Heart left ventricle (tissue), 16 donors: ENCODE data around the gene MAPK8IP1. TPM values are rescaled to one million over a fixed set of nuclear protein-coding genes. Genes with fewer than 3 reads are reported as not detected.

Experiments used
- ATAC-seq, 4 donors: fragments of 200-7000 bp; cut with Tn5 transposase; one replicate each; pipeline ENCODE4 v1.9.1; 2020 to 2022; ENCODE audit warnings: moderate library complexity in 4 of 4, mild to moderate bottlenecking in 3 of 4, moderate number of reproducible peaks in 1 of 4
- DNase-seq, 5 donors: peaks; one replicate each; pipeline ENCODE4 v3.0.0-alpha.2; 2020
- H3K27ac ChIP-seq, 12 donors: fragments of 200-600 bp; sonication (generic) in 4 of 12; one replicate each; pipeline versions ENCODE4 v1.5.0 to v1.8.0; 2016 to 2022; ENCODE audit warnings: mild to moderate bottlenecking in 2 of 12
- H3K27me3 ChIP-seq, 9 donors: fragments of 200-600 bp; sonication (generic) in 2 of 9; one replicate each; pipeline versions ENCODE4 v1.5.1 to v1.8.0; 2016 to 2022; ENCODE audit warnings: mild to moderate bottlenecking in 3 of 9
- H3K36me3 ChIP-seq, 9 donors: fragments of 200-600 bp; sonication (generic) in 2 of 9; one replicate each; pipeline versions ENCODE4 v1.5.0 to v1.8.0; 2018 to 2022; ENCODE audit warnings: mild to moderate bottlenecking in 2 of 9
- H3K4me1 ChIP-seq, 12 donors: fragments of 200-600 bp; sonication (generic) in 4 of 12; one replicate each; pipeline versions ENCODE4 v1.5.0 to v1.8.0; 2016 to 2022; ENCODE audit warnings: mild to moderate bottlenecking in 3 of 12
- H3K4me3 ChIP-seq, 12 donors: fragments of 200-600 bp; sonication (generic) in 4 of 12; one replicate each; pipeline versions ENCODE4 v1.5.0 to v1.8.0; 2017 to 2022; ENCODE audit warnings: mild to moderate bottlenecking in 9 of 12, moderate library complexity in 4 of 12
- H3K9me3 ChIP-seq, 12 donors: fragments of 200-600 bp; sonication (generic) in 4 of 12; one replicate each; pipeline versions ENCODE4 v1.5.0 to v1.8.0; 2016 to 2022; ENCODE audit warnings: mild to moderate bottlenecking in 1 of 12
- CTCF ChIP-seq, 12 donors: fragments of 200-600 bp; sonication (generic) in 4 of 12; IDR thresholded peaks; one replicate each; pipeline versions ENCODE4 v1.5.0 to v1.8.0; 2018 to 2022; ENCODE audit warnings: antibody characterized with exemption in 12 of 12, mild to moderate bottlenecking in 5 of 12
- POLR2A ChIP-seq, 2 donors: fragments of 450-650 bp; IDR thresholded peaks; one replicate each; pipeline ENCODE4 v1.6.1; 2017; ENCODE audit warnings: antibody characterized with exemption in 2 of 2, mild to moderate bottlenecking in 2 of 2, moderate library complexity in 2 of 2
- WGBS, 4 donors: extraction: QIAGEN DNeasy Blood & Tissue Kit in 2 of 4; methylation state at CpG; one replicate each; pipeline versions ENCODE4 v1.1.5 to v1.1.7; 2013 to 2018; 5-methylcytosine and 5-hydroxymethylcytosine counted together
- intact Hi-C, 10 donors: fragments of 100-400 bp; cut with DNase I; formaldehyde crosslinking; loops; one replicate each; pipeline versions ENCODE4 v1.11.1 to v1.14.2; 2022
- polyA plus RNA-seq, 2 donors: library from polyadenylated mRNA; stranded (reverse); fragments of 200-250 nt; gene quantifications; one replicate each; pipeline ENCODE4 v1.2.3, GENCODE V29; 2013
- total RNA-seq, 9 donors: library from RNA; depleted of rRNA in 2 of 9; stranded (reverse); fragments of >200 nt in 2 of 9; fragmentation: NEBNext Ultra II Directional in 3 of 9; extraction: Animal tissue kit (Norgen Biotek cat#: 25700) in 3 of 9; gene quantifications; one replicate each; pipeline versions ENCODE4 v1.1.0 to v1.2.4, GENCODE V29; 2016 to 2023
- donor health status: ischemic (EF 13 %, LVEDD 7.1; RV severe dilation, severe dysfunction).
- donor health status: healthy with polysubstance abuse.
- donor health status: DM: no; HTN: yes; CAD: no.
- donor health status: DM: no; HTN: no; CAD: no.
- donor health status: ischemic (EF 25% LVEDD 6.9; RV normal size, moderate dysfunction).
- donor health status: ischemic (EF 25% LVEDD 5.7; RV mildly dilated, moderate dysfunction).
- donor health status: healthy.
- donor health status: DM: yes; HTN: yes; CAD: no.
- donor health status: ischemic (EF 35%, LVEDD 5.7; RV mildly dilated, moderate dysfunction).
- donor health status: nonischemic (EF 11% LVEDD 7.7; RV severe dilation, severe dysfunction).
- donor health status: DM: yes; HTN: yes; CAD: no.
- donor health status: PGD.
- donor health status: ischemic (EF 29% LVEDD 5.4; RV normal size, mild dysfunction).
- donor health status: nonischemic (EF 23%, LVEDD 6.1; RV moderate dilation, normal function).

The MAPK8IP1 gene
- total and polyA plus RNA-seq, 11 donors, result 2.4 to 8.0 (median 7.3) TPM

- H3K4me1 ChIP-seq, result peaks cover 3 to 63% (median 37%) of the 10 kb centered on the region in 12 donors
- DNase-seq, result peak; percentile 86 to 91 (median 87)
- H3K27ac ChIP-seq, result peak overlapping the region; percentile 77 to 97 (median 90)
- H3K36me3 ChIP-seq, result peaks cover 0 to 27% (median 26%) of the 10 kb centered on the region in 9 donors
- H3K9me3 ChIP-seq, result no peaks in the 10 kb centered on the region
- ATAC-seq, result peak; percentile 72 to 86 (median 82)
- TF ChIP-seq CTCF (IDR thresholded peaks at IDR 0.05) (no peak), POLR2A (IDR thresholded peaks at IDR 0.05) (peak in 1 of 2 donors; percentile 9)
- H3K4me3 ChIP-seq, result peak overlapping the region; percentile 75 to 100 (median 94)
- peaks cover 14 to 24% (median 17%) of the 10 kb centered on the region in 9 donors for H3K27me3 ChIP-seq
- 0 to 1% (median 0%) methylated on average over 28 to 38 of the region's 38 CpGs for WGBS, 4 donors
- intact Hi-C loops, result loop anchor here in 7 of 10 donors (1.0 to 10.0 kb wide), 4 partner anchors 54 to 72 kb away; partner anchors contain the start of gene CRY2 (in 5 of the 7)
These were observed 33.0 kb downstream of the MAPK8IP1 start for GRCh38 chr11:45918331-45918941.

- Histone ChIP-seq H3K4me3 (peak overlapping the region in 11 of 12 donors; percentile 75 to 100 (median 96)), H3K36me3 (peaks cover 0 to 20% (median 19%) of the 10 kb centered on the region in 9 donors), H3K27ac (peak overlapping the region in 11 of 12 donors; percentile 77 to 97 (median 91)), H3K9me3 (no peaks in the 10 kb centered on the region), H3K4me1 (peaks cover 3 to 63% (median 37%) of the 10 kb centered on the region in 12 donors), H3K27me3 (peaks cover 14 to 25% (median 17%) of the 10 kb centered on the region in 9 donors)
- ATAC-seq, result no peak
- intact Hi-C loops, result loop anchor here in 7 of 10 donors (1.0 to 10.0 kb wide), 4 partner anchors 54 to 72 kb away; partner anchors contain the start of gene CRY2 (in 5 of the 7)
- WGBS, 4 donors, result 70 to 76% (median 72%) methylated on average over 7 of the region's 7 CpGs
- DNase-seq, result peak in 2 of 5 donors; percentile 16 to 17
- TF ChIP-seq POLR2A (IDR thresholded peaks at IDR 0.05), result no peak
- TF ChIP-seq CTCF (IDR thresholded peaks at IDR 0.05), result no peak
These were observed 33.7 kb downstream of the MAPK8IP1 start for GRCh38 chr11:45918962-45919675.

- WGBS, 4 donors, result 75 to 81% (median 80%) methylated on average over 13 of the region's 13 CpGs
- Histone ChIP-seq H3K4me1 (peaks cover 3 to 63% (median 37%) of the 10 kb centered on the region in 12 donors), H3K4me3 (no peak overlapping the region), H3K36me3 (peaks cover 0 to 11% (median 11%) of the 10 kb centered on the region in 9 donors), H3K27ac (peak overlapping the region in 4 of 12 donors; percentile 47 to 60 (median 50)), H3K27me3 (peaks cover 14 to 31% (median 17%) of the 10 kb centered on the region in 9 donors), H3K9me3 (no peaks in the 10 kb centered on the region)
- DNase-seq (peak; percentile 18 to 59 (median 50)), ATAC-seq (no peak)
- TF ChIP-seq POLR2A (IDR thresholded peaks at IDR 0.05) (no peak), CTCF (IDR thresholded peaks at IDR 0.05) (no peak)
- intact Hi-C loops, result loop anchor here in 7 of 10 donors (2.0 to 10.0 kb wide), 4 partner anchors 55 to 77 kb away; partner anchors contain the start of gene CRY2 (in 4 of the 7)
These were observed 34.5 kb downstream of the MAPK8IP1 start for GRCh38 chr11:45919806-45920530.
